HG03558 (cell line): ENCODE measurements around the gene CRYAB.
"Not testable (repeated sequence)": the region's sequence is repeated elsewhere in the genome, so short reads cannot be mapped to it uniquely, and the experiment has no call there.

Experiments
- ATAC-seq: cut with Tn5 transposase; IDR thresholded peaks from one replicate; pipeline ENCODE4 v1.9.1; 2021; ENCODE audit warnings: moderate number of reproducible peaks; ENCODE audit not compliant: unreplicated experiment; ENCODE audit errors: extremely low read depth

CRYAB gene

GRCh38 chr11:111934306-111934705 lies 22.7 kb upstream of the CRYAB start:
- ATAC-seq = no peak

DNA sequence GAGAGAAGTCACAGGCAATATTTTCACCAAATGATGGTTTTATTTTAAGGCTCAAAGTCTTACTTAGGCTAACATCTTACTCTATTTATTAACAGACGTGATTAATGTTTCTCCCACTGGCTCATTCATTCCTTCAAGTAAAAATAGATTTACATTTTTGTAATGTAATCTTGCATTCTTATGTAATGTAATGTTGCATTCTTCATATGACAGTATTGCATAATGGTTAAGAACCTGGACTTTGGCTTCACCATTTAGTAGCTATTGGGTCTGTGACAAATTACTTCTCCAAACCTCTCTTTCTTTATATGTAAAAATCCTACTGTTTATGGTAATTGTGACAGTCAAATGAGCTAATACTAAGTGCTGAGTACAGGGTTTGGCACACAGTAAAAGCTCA lies 22.3 kb upstream of the CRYAB start:
- no peak for ATAC-seq

DNA sequence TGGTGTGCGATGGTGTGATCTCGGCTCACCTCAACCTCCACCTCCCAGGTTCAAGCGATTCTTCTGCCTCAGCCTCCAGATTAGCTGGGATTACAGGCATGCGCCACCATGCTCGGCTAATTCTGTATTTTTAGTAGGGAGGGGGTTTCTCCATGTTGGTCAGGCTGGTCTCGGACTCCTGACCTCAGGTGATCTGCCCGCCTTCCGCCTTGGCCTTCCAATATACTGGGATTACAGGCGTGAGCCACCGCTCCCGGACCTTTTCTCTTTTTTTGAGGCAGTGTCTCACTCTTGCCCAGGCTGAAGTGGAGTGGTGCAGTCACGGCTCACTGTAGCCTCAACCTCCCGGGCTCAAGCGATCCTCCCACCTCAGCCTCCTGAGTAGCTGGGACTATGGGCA lies 21.6 kb upstream of the CRYAB start:
- not testable (repeated sequence) for ATAC-seq

DNA sequence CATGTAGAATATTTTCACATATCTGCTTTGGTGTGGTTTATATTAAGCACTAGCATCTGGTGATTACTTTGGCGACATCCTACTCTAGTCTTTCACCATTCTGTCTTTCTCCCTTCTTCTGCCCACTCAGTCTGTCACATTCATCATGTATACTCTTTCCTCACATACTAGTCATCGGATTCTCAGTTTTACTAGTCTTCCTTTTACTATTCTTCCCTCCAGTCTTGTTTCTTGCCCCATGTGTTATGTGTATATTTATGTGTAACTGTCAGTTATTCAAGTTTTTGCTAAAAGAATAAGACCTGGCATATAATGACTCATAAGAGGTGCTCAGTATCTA lies 21.0 kb upstream of the CRYAB start:
- no peak for ATAC-seq

DNA sequence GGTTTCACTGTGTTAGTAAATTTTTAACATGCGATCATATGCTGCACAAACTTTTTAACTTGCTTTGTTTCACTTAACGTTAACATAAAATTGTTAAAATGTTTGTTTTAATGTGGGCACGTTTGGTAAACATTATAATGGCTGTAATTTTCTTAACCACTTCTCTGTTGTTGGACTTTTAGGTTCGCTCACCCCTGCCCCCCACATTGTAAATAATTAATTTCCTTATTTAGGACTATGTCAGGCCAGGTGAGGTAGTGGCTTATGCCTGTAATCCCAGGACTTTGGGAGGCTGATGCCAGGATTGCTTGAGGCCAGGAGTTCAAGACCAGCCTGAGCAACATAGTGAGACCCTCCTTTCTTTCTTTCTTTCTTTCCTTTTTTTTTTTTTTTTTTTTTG lies 18.9 kb upstream of the CRYAB start:
- no peak for ATAC-seq

GRCh38 chr11:111926505-111927391 lies 15.2 kb upstream of the CRYAB start:
- peak; percentile 86 for ATAC-seq

DNA sequence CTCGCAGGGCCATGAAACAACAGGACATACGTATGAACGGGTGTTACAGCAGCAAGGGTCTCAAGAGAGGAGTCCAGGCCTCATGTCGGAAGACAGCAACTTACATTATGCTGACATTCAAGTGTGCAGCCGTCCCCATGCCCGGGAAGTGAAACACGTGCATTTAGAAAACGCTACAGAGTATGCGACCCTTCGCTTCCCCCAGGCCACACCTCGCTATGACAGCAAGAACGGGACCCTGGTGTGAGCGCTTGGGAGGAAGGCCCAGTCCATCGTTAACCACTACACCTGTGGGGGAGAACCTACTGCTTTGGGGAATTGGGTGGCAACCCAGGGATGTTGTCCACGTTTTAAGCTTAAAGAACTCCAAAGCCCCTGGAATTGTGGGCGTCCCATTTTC lies 14.4 kb upstream of the CRYAB start:
- no peak for ATAC-seq

GRCh38 chr11:111923951-111924350 lies 12.4 kb upstream of the CRYAB start:
- no peak for ATAC-seq

GRCh38 chr11:111923351-111923788 lies 11.8 kb upstream of the CRYAB start:
- ATAC-seq = no peak

DNA sequence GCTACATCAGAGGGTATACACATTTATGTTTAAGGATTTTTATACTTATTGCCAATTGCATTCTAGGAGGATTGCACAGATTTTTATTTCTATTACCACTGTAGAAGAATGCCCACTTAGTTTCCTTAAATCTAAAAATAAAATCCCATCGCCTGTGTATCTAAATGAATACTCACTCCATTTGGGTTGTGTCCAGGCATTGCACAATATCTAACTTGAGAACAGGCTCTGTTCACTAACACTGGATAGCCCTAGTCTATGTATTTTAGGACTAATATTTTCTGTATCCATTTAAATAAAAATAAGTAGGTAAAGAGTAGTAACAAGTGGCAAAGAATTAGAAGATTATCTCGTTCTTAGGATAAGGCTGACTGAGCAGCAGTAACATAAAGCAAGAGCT lies 11.2 kb upstream of the CRYAB start:
- no peak for ATAC-seq

DNA sequence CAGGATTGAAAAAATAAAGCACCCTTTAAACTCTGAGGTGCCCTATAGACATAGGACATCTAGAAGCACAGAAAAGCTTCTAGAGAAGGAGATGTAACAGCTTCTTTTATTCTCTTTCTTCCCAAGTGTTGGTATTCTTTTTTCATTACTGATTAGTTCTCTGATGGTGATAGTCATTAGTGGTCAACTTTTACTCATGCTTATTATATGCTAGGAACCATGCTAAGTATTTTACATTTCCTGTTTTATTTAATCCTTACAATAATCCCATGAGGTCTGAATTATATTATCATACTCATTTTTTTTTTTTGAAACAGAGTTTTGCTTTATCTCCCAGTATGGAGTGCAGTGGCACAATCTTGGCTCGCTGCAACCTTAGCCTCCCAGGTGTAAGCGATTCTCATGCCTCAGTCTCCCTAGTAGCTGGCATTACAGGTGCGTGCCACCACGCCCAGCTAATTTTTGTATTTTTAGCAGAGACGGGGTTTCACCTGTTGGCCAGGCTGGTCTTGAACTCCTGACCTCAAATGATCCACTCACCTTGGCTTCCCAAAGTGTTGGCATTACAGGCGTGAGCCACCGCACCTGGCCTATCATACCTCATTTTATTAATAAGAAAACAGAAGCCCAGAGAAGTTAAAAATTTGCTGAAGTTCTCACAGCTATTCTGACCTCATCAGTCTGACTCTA lies 10.1 kb upstream of the CRYAB start:
- no peak for ATAC-seq

- ATAC-seq = no peak
Measured at GRCh38 chr11:111920908-111921307, 9.3 kb upstream of the CRYAB start.

DNA sequence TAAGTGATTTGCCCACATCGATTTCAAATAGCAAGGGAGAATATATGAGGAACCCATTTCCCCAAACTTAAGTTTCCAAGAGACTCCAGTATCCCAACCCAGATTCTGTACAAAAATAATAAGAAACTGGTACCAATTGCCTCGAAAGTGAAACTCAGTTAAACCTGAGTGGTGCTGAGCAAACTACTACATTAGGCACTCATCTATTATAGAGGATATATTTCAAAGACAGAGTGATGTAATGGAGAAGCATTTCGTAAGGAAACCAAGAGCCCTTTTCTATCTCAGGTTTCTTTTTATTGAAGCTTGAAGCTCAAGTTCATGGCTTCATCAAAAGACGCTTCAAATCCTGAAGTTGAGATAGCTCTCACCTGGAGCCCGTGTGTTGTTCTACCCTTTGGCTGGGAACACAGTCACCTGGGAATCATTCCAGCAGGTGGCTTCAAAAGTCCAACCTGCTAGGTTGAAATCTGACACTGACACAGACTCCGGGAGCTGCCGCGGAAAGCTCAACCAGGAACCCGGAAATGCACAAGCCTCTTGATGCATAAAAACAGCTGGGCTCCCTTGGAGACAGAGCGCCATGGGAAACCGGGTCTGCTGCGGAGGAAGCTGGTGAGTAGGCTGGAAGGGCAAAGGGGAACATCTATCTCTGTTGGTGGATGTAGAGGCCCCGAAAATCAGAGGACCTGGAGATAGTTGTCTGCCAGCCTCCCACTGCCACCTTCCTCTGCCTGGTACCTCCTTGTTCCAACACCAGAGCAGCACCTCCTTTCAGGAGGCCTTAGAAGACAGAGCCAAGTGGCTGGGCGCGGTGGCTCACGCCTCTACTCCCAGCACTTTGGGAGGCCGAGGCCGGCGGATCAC lies 7.1 kb upstream of the CRYAB start, which contains the start of gene C11orf52:
TSS of gene C11orf52 (plus strand) at position 524 of the 867 bp plus-strand sequence. CDS start at position 584, 60 bp downstream.
- no peak for ATAC-seq

DNA sequence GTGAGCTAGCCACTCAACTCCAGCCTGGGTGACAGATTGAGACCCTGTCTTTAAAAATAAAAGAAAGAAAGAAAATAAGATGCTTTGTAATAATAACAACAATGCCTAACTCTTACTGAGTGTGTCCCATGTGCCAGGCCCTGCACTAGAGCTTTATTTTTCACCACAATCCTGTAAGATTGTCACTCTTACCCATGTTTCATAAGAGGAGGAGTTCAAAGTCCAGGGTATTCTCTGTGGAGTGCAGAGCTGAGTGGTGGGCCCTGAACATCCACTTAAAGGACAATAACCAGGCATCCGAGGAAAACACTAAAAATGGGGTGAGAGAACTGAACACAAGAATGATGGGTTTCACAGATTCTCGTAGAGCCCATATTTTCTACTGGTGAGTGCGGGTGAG lies 6.2 kb upstream of the CRYAB start:
- no peak for ATAC-seq

DNA sequence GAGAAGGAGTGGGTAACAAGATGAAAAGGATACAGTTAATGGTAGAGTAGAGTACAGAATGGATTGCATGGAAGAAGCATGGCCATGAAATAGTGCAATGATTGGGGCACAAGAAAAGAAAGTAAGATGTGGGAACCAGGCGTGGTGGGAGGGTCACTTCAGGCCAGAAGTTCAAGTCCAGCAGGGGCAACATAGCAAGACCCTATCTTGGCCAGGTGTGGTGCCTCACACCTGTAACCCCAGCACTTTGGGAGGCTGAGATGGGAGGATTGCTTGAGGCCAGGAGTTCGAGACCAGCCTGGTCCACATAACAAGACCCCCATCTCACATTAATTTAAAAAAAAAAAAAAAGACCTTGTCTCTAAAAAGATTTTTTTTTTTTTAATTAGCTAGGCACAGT lies 5.7 kb upstream of the CRYAB start:
- no peak for ATAC-seq

DNA sequence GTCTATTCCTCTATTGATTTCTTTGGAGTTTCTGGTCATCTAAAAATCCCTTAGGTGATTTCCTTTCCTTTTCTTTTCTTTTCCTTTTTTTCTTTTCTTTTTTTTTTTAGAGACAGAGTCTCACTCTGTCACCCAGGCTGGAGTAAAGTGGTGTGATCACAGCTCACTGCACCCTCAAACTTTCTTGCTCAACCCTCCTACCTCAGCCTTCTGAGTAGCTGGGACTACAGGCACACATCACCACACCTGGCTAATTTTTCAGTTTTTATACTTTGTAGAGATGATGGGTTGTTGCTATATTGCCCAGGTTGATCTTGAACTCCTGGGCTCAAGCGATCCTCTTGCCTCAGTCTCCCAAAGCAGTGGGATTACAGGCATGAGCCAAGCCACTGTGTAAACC lies 5.2 kb upstream of the CRYAB start:
- no peak for ATAC-seq

DNA sequence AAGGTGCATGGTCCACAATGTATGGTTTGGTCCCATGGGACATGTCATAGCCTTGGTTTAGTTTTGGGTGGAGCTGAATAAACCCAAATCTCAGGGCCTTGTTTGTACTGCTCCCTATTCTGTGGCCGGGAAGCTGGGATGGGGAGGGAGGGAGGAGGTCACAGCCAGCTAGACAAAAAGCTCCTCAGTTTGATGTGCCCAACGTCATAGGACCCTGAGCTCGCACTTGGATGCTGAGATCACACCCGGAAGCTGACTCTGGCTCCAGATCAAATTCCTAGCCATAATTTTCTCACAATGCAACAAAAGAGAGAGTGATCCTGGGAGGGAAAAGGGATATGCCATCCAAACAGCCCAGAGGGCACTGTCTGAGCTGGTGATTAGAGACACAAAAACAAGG lies 2.4 kb upstream of the CRYAB start:
- ATAC-seq = no peak

DNA sequence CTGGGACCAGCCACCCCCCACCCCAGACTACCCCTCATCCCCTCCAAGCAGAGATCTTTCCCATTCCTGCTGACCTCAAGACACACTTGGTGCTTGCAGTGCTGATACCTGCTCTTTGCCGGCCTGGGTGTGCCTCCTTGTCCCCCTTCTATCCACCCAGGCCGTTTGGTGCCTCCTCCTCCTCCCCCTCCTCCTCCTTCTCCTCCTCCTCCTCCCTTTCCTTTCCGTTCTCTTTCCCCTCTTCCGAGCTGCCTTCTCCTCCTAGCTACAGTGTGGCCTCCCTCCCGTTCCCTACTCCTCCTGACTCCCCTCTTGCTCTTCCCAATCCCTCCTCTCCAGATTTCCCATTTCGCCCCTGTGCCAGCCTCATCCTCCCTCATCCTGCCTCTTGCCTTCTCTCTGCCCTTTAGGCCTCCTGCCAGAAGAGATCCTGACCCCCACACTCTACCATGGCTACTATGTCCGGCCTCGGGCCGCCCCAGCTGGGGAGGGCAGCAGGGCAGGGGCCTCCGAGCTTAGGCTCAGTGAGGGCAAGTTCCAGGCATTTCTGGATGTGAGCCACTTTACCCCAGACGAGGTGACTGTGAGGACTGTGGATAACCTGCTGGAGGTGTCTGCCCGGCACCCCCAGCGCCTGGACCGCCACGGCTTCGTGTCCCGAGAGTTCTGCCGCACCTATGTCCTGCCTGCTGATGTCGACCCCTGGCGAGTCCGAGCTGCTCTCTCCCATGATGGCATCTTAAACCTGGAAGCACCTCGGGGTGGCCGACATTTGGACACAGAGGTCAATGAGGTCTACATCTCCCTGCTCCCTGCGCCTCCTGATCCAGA lies 1.7 kb upstream of the CRYAB start:
- ATAC-seq = no peak

GRCh38 chr11:111912535-111912934 lies 965 bp upstream of the CRYAB start, which contains the start of gene HSPB2:
TSS of gene HSPB2 (plus strand) at chr11:111912734. CDS start at chr11:111912830, 96 bp downstream.
- no peak for ATAC-seq
